GM03348 (cell line): ENCODE data around the gene CSNK1G1.
"Not testable (repeated sequence)": the region's sequence is repeated elsewhere in the genome, so short reads cannot be mapped to it uniquely, and the experiment has no call there.

Source experiments
- DNase-seq: peaks from one replicate; pipeline ENCODE4 v3.0.0; 2012; ENCODE audit warnings: low spot score

The CSNK1G1 gene

DNA sequence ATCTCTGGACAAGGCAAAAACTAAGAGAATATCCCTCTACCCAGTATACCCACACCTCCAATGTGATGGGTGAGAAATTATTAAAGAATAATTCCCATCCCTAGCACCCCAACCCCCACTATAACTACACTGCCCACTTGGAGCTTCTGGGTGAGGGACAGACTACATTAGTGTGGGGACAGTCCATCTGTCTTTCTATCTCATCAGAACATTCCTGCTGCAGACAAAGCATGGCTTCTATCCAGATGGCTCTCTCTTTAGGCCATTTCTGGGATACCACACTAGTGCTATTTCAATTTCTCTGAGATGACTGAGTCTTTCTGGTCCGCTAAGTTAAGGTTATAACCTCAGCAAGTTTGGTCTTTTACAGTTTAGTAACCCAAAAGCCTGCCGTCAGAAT is 6.6 kb downstream of the CSNK1G1 start:
- DNase-seq, result no peak

DNA sequence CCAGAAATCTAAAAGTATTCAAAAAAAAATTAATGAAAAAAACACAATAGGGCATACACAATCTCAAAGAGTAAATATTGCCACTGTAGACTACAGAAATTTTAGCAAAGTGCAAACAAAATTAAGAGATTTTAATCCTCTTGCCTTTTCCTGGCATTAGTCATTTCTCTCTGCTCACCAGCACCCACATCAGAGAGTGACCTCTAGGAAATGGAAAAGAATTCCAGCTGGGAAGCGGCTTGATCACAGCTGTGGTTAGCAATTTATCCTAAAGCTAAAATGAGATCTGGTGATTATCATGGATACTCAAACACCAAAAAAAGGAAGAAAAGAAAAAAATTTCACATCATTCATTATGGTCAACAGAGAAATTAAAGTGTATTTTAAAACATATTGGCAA is 7.5 kb downstream of the CSNK1G1 start:
- no peak for DNase-seq

DNA sequence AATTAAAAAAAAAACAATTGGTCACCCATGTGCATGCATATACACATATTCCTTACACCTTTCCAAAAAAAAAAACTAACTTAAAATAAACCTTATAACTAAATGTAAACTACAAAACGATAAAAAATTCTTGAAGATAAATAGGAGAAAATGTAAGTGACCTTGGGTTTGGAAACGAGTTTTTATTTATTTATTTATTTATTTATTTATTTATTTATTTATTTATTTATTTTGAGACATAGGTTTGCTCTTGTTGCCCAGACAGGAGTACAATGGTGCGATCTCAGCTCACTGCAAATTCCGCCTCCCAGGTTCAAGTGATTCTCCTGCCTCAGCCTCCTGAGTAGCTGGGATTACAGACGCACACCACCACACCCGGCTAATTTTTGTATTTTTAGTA is 9.7 kb downstream of the CSNK1G1 start:
- DNase-seq, result not testable (repeated sequence)

DNA sequence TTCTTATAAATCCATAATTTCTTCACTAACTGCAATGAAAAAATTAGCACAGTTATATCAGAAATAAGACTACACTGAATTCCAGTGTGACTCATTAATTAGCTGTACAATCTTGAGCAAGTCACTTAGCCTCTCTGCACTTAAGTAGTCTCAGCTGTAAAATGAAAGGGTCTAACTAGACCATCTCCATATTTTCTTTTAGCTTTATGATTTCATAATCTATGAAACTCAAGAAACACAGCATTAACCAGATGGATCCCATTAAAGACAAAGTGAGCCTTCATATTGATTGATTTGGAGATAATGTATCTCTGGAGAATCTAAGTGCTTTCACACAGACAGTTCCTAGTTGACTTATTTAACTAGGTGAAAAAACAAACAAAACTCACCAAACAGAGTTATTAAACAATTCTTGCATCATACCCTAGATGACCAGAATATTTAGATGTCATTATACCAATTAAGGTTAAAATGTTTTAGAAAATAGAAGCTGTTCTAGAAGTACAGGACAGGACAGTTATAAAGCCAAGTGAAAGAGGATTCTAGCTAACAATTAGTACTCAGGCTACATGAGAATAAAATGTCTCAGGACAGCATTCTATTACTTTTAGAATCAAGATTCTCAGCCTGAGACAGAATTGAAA is 11.2 kb downstream of the CSNK1G1 start:
- no peak for DNase-seq

DNA sequence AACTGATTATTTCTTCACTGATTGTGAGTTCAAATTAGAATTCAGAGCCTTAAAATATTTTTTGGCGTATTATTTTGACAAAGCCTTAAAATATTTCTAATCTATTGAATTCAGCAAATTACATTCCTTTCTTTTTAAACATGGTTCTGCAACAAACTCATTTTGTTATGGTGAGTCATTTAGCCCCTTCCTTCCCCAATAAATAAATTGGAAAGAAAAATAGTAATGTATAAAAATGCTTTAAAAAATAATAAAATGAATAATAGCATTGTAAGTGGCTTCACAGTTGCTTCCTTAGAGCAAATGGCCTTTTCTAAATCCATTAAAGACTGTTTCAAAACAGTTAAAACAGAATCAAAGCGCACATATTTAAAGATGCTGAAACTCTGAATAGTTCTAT is 12.1 kb downstream of the CSNK1G1 start:
- DNase-seq, result peak; percentile 31

DNA sequence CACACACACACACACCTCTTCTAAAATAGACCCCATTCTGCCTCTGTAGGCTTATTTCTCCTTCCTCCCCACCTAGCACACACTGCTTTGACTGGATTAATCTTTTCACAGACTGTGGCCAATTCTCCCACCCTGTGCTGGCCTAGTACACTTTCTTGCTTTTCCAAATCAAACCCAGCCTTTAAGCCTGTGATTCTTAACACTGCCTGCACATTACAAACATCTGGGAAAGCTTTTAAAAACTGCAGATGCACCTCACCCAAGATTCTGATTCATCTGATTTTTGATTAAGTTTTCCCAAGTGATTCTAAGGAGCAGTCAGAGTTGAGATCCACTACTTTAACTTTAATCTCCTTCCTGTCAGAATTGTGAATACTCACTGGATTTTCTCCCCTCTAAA is 12.8 kb downstream of the CSNK1G1 start:
- peak; percentile 31 for DNase-seq

DNA sequence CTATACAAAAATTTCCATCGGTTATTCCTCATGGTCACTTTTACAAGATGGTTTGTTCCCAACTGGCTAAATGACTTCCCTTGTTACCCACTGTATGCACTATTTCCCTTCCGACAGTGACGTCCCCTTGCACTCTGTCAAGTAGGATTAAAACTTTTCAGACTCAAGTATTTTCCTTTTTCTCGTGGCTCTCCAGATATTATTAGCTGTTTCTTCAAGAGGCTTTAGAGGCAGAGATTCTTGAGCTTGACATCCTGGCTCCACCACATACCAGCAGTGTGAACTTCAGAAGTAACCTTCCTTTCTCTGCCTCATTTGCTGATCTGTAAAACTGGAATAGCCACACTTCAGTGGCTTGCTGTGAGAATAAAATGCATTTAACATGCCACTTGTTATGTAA is 14.0 kb downstream of the CSNK1G1 start:
- DNase-seq, result no peak

DNA sequence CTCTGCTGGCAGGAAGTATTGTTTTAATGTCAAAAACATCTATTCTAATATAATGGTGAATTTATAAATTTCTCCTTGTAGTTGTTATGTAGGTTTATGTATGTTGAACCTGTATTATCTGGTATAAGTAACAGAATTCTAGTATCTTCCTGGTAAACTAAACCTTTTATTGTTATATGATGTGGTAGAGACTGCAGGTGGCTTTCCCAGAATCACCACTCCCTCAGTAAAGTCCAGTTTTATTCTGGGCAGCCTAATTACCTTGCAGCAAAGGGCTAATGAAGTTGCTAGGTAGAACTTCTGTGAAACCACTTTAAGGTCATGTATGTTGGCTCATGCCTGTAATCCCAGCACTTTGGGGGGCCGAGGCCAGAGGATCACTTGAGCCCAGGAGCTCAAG is 15.6 kb downstream of the CSNK1G1 start:
- no peak for DNase-seq

DNA sequence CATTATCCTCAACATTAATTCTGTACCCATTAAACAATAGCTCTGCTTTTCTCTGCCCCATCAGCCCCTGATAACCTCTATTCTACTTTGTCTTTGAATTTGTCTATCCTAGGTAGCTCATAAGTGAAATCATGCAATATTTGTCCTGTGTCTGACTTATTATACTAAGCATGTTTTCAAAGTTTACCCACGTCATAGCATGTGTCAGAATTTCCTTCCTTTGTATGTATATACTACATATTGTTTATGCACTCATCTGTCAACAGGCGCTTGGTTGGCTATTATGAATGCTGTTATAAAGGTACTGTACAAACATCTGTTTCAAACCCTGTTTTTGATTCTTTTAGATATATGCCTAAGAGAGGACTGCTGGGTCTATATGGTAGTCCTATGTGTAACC is 18.2 kb downstream of the CSNK1G1 start:
- DNase-seq, result no peak

DNA sequence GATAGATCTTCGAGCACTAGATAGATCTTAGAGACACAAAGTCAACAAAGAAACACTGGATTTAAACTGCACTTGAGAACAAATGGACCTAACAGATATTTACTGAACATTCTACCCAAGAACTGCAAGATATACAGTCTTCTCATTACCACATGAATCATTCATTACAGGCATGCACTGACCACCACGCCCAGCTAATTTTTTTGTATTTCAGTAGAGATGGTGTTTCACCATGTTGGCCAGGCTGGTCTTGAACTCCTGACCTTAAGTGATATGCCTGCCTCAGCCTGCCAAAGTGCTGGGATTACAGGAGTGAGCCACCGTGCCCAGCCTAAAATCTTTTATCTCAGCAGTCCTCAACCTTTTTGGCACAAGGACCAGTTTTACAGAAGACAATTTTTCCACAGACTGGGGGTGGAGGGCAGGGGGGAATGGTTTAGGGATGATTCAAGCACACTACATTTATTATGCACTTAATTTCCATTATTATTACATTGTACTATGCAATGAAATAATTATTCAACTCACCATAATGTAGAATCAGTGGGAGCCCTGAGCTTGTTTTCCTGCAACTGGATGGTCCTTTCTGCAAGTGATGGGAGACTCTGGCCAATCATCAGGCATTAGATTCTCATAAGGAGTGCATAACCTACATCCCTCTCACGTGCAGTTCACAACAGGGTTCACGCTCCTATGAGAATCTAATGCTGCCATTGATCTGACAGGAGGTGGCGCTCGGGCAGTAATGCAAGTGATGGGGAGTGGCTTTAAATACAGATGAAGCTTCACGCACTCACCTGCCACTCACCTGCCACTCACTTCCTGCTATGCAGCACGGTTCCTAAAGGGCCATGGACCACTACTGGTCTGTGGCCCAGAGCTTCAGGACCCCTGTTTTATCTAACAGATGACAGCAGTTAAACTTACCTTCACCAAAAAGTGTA is 21.7 kb downstream of the CSNK1G1 start:
- no peak for DNase-seq

DNA sequence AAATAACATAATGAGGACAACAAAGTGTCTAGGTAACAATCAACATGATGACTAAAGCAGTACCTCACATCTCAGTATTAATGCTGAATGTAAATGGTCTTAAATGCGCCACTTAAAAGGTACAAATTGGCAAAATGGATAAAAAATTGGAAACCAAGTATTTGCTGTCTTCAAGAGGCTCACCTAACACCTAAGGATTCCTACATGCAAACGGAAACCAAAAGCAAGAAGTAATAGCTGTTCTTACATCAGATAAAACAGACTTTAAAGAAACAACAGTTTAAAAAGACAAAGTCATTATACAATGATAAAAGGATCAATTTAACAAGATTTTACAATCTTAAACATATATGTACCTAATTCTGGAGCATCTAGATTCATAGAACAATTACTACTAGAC is 22.5 kb downstream of the CSNK1G1 start:
- DNase-seq, result no peak

DNA sequence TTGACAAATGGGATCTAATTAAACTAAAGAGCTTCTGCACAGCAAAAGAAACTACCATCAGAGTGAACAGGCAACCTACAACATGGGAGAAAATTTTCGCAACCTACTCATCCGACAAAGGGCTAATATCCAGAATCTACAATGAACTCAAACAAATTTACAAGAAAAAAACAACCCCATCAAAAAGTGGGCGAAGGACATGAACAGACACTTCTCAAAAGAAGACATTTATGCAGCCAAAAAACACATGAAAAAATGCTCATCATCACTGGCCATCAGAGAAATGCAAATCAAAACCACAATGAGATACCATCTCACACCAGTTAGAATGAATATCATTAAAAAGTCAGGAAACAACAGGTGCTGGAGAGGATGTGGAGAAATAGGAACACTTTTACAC is 24.3 kb downstream of the CSNK1G1 start:
- not testable (repeated sequence) for DNase-seq

DNA sequence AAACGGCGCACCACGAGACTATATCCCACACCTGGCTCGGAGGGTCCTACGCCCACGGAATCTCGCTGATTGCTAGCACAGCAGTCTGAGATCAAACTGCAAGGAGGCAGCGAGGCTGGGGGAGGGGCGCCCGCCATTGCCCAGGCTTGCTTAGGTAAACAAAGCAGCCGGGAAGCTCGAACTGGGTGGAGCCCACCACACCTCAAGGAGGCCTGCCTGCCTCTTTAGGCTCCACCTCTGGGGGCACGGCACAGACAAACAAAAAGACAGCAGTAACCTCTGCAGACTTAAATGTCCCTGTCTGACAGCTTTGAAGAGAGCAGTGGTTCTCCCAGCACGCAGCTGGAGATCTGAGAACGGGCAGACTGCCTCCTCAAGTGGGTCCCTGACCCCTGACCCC is 29.0 kb downstream of the CSNK1G1 start:
- DNase-seq, result not testable (repeated sequence)

DNA sequence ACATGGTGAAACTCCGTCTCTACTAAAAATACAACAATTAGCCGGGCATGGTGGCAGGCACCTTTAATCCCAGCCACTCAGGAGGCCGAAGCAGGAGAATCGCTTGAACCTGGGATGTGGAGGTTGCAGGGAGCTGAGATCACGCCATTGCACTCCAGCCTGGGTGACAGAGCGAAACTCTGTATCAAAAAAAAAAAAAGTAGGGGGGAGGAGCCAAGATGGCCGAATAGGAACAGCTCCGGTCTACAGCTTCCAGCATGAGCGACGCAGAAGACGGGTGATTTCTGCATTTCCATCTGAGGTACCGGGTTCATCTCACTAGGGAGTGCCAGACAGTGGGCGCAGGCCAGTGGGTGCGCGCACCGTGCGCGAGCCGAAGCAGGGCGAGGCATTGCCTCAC is 29.5 kb downstream of the CSNK1G1 start:
- DNase-seq, result not testable (repeated sequence)

DNA sequence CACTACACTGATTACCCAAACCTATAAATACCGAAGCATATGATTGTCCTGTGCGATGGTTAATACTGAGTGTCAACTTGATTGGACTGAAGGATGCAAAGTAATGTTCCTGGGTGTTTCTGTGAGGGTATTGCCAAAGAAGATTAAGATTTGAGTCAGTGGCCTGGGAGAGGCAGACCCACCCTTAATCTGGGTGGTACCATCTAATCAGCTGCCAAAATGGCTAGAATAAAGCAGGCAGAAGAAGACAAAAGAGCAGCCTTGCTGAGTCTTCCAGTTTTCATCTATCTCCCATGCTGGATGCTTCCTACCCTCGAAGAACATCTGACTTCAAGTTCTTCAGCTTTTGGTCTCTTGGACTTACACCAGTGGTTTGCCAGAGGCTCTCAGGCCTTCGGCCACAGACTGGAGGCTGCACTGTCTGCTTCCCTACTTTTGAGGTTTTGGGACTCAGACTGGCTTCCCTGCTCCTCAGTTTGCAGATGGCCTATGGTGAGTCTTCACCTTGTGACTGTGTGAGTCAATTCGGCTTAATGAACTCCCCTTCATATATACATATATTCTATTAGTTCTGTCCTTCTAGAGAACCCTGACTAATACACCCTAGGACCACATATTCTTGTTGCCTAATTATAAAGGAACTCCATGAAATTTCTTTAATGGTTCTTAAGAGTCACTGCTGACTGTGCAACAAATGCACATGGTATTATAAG is 31.7 kb downstream of the CSNK1G1 start:
- no peak for DNase-seq

DNA sequence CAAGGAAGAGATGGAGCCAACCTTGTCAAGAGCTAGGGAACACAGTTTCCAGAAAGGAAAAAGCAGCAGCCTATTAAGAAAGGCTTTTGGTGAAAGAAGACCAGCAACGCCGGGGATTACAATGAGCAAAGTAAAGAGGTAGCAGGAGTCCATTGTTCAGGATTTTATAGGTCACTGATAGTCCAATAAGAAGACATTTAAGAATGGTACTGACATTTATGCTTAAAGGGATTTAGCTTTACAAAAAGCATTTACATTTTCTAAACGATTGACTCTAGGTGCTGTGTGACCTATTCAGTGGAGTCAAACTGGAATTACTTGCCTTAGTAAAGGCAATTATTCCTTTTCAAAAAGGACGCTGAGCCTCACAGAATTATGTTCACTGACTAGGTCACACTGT is 40.8 kb downstream of the CSNK1G1 start:
- DNase-seq, result no peak

DNA sequence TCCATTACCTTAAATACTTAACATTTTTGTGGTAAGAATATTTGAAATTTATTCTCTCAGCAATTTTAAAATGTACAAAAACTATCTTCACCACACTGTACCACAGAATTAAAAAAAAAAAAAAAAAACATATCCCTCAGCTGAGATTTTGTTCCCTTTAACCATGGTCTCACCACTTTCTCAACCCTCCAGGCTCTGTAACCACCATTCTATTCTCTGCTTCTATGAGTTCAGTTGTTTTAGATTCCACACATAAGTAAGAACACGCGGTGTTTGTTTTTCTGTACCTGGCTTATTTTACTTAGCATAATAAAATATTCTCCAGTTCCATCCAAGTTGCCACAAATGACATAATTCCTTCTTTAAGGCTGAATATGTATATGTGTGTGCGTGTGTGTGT is 41.5 kb downstream of the CSNK1G1 start:
- peak; percentile 10 for DNase-seq

DNA sequence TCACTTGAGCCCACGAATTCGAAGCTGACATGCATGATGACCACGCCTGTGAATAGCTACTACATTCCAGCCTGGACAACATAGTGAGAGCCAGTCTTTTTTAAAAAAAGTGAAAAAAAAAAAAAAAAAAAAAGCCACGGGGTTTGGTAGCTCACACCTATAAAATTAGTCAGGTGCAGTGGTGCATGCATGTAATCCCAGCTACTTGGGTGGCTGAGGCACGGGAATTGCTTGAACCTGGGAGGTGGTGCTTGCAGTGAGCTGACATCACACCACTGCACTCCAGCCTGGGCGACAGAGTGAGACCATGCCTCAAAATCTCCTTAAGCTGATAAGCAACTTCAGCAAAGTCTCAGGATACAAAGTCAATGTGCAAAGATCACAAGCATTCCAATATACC is 44.4 kb downstream of the CSNK1G1 start:
- no peak for DNase-seq

DNA sequence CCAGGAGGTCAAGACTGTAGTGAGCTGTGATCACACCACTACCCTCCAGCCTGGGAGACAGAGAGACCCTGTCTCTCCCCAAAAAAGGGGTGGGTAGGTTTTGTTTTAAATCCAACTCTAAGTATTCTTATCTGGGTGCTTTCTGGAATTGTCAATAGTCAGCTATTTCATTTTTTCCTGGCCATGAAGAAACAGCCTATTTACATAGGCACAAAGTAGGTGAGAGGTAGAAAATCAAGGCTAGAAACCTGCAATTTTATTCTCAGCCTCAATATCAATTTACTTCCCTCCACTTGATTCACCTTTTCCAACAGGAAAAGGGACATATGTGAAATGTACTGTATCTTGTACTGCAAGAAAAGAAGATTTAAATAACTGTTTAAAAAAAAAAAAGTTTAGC is 45.9 kb downstream of the CSNK1G1 start:
- no peak for DNase-seq

DNA sequence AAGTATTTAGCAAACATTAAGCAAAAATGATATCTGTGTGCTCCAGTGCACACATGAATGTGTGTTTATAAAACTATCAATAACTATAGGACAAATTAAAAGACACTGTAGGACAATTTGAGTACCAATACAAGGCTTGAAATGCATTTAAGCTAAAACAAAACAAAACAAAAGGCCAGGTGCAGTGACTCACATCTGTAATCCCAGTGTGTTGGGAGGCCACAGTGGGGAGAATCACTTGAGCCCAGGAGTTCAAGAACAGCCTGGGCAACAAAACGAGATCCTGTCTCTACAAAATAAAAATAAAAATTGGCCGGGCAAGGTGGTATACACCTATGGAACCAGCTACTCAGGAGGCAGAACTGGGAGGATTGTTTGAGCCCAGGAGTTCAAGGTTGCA is 50.7 kb downstream of the CSNK1G1 start:
- DNase-seq, result no peak

DNA sequence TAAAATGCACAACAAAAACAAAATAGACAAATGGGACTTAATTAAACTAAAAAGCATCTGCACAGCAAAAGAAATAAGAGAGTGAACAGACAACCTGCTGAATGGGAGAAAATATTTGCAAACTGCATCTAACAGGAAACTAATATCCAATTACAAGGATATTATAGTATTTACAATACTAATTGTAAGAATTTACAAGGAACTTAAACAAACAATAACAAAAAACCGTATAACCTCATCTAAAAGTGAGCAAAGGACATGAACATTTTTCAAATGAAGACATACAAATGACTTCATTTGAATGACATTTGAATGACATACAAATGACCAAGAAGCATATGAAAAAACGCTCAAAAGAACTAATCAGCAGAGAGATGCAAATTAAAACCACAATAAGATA is 66.4 kb downstream of the CSNK1G1 start:
- no peak for DNase-seq

DNA sequence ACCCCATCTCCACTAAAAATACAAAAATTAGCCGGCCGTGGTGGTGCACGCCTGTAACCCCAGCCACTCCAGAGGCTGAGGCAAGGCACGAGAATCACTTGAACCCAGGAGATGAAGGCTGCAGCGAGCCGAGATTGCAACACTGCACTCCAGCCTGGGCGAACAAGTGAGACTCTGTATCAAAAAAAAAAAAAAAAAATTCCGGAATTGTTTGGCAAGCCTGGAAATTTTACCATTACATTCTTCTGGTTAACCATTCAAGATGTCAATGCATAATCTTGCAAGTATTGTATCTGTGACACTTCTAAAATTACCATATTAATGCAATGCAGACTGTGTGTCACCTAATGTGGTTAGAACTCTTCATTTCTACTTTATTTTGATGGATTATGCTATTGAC is 67.0 kb downstream of the CSNK1G1 start:
- DNase-seq, result peak; percentile 10

DNA sequence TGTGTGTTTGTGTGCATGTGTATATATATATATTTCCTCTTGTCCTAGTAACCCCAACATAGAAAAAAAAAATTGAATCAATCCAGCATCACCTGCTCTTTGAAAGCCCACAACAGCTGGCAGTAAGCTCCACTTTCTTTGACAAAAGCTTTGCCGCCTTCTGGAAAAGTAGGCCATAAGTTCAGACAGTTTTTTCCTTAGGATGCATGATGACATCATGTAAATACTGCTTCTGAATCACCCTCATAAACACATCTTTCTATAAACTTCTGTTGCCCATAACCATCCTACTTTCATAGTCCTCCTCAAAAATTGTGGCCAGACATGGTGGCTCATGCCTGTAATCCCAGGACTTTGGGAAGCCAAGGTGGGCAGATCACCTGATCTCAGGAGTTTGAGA is 67.4 kb downstream of the CSNK1G1 start:
- no peak for DNase-seq
